Stimulated activated CD8-positive, alpha-beta memory T cell treated with anti-CD3 and anti-CD28 coated beads, Interleukin-7, amount 100 ng/mL, for 48 hours (primary cell): ENCODE results near the gene CHPF.

Experiments used
- DNase-seq, 2 donors: peaks; one replicate each; pipeline ENCODE4 v3.0.0-alpha.2; 2020; ENCODE audit warnings: low read depth in 1 of 2; ENCODE audit errors: extremely low read depth in 1 of 2

CHPF gene

DNA sequence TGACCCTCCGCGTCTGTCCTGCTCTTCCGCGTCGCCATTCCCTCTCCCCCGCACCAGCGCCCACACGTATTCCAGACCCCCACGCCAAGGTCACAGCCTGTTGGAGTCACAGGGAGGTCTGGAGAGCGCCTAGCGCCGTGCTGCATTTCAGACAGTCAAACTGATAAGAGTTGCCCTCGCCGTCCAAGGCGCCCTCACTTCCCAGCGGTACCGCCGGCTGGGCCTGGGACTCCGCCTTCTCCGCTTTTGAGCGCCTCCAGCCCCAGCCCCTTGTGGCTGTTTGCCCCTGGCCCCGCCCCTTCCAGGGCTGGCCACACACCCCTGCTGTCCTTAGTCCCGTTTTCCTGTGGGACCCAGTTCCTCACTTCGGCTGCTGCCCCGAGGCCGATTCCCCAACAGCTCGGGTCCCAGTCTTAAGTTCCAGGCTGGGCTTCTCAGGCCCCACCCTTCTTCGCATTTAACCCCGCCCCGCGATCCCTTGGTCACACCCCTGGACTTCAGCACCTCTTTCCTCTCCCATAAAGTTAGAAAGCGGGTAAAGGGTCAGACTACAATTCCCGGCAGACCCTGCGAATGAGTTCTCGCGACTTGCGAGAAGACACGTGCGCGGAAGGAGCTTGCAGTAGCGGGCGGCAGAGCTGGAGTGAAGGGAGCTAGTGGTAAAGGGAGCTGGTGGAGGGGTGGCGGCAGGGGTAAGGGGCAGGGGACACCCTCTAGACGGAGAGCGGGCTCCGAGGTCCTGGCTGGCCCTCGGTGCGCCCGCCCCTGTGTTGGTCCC lies 45.1 kb downstream of the CHPF start, which contains the start of gene GMPPA:
Gene GMPPA, plus strand, starts transcription at position 612 of the 778 bp plus-strand sequence. CDS start 1,085 bp downstream, outside the sequence.
- DNase-seq = peak; percentile 78 to 91

DNA sequence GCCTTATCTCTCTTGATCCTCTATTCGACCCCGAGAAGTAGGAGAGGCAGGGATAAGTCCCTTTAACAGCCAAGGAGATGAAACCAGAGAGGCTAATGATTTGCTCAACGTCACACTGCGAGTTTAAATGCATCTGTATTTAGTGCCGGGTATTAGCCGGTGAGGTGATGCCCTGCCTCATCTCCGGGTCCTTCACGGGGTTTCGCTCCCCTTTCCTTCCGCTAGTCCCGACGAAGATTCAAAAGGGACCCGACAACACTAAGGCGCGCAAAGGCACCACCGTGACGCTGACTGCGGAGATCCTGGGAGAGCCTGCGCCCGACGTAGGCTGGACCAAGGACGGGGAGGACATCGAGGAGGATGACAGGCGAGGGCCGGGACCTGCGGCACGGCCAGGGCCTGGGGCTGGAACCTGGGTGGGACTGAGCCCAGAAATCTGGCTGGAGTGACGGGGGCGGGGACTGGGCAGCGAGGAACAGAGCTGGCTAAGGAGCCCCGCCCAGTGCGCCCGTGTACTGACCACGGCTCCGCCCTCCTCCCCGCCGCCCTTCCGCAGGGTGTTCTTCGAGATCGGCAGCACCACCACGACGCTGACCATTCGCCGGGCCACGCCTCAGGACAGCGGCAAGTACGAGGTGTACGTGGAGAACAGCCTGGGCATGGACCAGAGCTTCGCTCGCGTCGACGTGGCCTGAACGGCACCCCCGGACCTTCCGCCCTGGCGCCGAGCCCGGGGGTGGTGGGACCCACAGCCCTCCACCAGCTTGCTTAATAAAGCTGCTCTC lies 45.9 kb downstream of the CHPF start:
- no peak for DNase-seq

DNA sequence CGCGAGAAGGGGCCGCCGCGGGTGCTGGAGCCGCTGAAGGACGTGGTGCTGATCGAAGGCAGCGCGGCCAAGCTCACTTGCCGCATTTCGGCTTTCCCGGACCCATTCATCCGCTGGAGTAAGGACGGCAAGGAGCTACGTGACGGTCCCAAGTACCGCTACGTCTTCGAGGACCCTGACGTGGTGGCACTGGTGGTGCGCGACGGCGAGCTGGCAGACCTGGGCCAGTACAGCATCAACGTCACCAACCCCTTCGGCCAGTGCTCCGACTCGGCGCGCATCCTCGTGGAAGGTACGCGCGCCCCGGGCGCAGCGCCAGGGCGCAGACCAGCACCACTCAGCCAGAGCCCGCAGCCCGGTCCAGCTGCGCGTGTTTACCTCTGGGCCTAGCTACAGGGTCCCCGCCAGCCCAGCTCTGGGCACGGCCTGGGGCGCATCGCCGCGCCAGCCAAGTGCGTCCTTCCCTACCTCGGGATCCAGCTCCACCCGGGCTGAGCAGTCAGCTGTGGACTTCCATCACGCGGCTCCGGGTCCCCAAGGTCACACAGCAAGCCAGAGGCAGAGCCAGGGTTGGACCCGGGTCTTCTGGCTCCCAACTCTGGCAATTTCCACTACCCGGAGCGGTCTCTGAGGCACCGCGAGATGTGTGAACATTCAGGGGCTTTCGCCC lies 46.6 kb downstream of the CHPF start:
- no peak for DNase-seq

DNA sequence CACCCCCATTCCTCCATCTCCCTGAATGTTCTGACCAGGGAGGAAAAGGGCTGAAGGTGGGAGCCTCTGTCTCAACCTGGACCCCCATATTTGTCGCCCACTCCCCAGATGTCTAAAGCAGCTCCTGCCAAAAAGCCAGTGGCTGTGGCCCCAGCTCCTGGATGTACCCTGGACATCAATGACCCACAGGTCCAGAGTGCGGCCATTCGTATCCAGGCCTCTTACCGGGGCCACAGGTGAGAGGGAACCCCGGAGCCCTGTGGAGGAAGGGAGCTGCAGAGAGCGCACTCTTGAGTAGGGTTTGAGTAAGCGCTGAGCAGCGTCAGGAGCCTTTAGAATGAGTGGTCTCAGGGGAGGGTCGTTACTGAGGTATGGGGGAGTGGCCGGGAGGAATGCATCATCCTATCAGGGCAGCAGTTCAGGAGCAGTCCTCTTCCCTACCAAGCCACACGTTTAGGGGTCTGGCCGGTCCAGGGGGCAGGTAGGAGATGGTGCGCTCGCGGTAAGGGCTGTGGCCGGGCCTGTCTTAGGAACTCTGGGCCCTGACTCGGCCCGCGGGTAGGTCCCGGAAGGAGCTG lies 47.3 kb downstream of the CHPF start:
- DNase-seq = no peak

DNA sequence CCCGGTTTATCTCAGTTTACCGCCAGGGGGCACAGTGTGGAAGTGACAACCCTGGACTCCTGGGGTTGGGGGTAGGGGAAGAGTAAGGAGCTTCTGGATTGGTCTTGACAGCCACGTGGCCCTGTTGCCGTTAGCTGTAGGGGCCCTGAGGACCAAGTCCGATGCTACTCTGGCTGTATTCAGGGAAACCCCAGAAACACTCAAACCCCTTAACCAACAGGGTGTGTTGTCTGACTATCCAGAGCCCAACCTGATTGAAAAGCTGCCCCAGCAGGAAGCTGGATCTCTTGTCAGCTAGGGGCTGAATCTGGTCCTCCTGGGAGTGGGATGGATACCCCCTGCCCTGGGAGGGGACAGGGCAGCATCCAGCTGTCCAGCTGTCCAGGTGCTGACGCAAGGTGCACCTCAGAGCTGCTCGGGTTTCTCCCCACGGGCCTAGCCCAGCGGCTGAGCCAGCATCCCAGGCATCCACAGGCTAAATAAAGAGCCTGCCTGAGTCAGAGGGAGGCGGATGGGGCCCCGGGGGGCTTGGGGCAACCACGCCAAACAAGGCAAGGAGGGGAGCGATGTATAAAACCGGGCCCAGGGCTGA lies 48.0 kb downstream of the CHPF start:
- peak in 1 of 2 donors; percentile 43 for DNase-seq

DNA sequence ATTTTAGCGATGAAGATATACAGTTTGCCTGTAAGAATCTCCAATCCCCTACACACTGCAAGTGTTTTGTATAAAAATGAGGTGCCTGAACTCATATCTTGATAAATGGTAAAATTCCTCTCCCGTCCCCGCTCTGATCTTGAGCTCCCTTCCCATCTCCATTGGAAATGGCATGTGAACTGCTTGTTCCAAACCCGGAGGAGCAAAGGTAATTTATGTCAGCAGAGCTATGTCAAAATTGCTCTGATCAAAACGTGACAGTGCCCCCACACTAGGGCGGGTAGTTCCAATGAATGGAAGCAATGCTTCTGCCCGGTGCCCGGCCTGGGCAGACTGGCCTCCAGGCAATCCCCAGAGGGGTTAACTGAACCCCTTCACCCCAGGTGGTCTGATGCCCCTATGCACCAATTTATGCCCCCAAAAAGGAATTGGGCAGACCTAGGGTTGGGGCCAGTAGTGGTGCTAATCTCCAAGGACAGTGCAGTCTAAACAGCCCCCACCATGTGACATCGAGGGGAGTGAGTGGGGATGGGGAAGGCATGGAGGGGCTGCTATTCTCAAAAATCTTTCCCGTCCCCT lies 48.6 kb downstream of the CHPF start:
- DNase-seq = no peak

DNA sequence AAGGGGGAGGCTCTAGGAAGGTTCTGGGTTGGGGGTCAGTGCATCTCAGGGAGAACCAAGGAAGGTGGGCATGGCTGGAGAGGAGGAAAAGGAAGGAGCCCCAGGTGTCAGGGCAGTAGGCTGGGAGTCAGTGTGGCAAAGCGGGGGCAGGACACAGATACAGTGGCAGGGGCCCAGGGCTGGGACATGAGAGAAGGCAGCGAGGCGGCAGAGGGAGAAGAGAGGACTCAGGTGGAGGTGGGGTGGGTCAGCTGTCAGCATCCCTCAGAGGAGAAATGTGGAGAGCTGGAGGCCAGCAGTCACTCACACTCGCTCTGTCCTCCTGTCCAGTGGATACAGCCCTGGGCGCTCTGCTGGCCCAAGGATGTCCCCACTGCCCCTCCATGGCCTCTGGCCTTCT lies 50.5 kb downstream of the CHPF start:
- DNase-seq = no peak

DNA sequence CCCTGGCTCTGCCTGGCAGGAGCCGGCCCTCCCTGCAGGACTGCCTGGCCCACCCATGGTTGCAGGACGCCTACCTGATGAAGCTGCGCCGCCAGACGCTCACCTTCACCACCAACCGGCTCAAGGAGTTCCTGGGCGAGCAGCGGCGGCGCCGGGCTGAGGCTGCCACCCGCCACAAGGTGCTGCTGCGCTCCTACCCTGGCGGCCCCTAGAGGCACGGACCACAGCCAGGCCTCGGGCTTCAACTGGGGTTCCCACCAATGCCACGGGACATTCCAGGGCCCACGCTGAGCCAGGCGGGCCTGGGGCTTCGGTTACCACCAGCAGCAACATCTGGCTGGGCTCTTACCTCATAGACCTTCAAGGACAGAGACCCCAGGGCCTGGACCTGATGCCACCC lies 51.0 kb downstream of the CHPF start:
- no peak for DNase-seq

DNA sequence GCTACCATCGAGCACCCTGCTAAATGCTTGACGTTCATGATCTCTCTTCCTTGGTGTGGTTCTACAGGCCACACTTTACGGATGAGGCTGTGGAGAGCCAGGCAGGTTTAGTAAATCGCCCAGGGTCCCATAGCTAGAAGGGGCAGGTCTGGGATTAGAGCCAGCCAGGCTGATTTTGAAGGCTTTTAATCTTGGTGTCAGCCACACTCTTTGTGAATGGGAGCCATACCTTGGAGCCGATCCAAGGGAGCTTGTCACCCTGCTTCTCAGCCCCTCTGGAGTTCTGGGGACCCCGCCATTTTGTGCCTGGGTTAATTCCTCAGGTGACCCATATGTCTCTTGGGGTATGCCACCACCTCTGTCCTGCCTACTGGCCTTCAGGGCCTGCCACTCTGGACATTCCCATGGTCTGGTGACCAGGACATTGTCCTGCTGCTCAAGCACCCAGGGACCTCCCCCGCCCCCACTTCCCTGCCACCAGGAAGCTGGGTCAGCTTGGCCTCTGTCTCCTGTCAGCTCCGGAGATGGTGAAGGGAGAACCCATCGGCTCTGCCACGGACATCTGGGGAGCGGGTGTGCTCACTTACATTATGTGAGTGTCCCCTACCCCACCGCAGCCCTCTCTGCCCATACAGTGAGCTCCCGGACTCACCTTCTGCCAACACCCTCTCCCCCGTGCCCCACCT lies 52.2 kb downstream of the CHPF start:
- no peak for DNase-seq

DNA sequence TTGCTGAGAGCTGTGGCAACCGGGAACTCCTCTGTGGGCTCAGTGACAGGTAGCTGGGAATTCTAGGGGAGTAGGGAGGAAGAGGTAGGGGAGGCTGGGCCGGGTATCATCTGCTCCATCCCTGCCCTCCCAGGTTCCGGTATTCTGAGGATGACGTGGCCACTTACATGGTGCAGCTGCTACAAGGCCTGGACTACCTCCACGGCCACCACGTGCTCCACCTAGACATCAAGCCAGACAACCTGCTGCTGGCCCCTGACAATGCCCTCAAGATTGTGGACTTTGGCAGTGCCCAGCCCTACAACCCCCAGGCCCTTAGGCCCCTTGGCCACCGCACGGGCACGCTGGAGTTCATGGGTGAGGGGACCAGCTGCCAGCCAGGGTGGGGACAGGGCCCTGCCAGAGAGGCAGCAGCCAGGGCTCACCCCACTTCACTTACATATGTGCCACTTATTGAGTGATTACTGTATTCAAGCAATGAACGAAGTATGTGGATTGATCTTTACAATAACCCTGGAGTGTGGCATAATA lies 52.9 kb downstream of the CHPF start:
- DNase-seq = no peak

DNA sequence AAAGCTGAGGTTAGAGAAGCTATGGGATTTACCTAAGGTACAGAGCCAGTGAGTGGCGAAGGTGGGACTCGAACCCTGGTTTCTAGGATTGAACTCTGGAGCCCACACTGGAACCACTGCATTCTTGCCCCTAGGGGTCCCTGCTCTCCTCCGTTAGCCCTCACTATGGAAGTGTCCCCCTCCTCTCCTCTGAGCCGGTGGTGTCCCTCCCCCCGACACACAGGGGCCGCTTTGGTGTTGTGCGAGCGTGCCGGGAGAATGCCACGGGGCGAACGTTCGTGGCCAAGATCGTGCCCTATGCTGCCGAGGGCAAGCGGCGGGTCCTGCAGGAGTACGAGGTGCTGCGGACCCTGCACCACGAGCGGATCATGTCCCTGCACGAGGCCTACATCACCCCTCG lies 53.4 kb downstream of the CHPF start:
- no peak for DNase-seq

DNA sequence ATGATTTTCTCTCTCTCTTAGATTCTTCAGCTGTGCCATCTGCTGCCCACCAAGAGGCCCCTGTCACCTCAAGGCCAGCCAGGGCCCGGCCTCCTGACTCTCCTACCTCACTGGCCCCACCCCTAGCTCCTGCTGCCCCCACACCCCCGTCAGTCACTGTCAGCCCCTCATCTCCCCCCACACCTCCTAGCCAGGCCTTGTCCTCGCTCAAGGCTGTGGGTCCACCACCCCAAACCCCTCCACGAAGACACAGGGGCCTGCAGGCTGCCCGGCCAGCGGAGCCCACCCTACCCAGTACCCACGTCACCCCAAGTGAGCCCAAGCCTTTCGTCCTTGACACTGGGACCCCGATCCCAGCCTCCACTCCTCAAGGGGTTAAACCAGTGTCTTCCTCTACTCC lies 54.3 kb downstream of the CHPF start:
- DNase-seq = no peak
